Heart right ventricle (tissue), 16 donors: ENCODE data around the gene CDK5RAP3. TPM values are rescaled to one million over a fixed set of nuclear protein-coding genes. Genes with fewer than 3 reads are reported as not detected.

ENCODE experiments used
- ATAC-seq, 8 donors: fragments of 200-7000 bp; cut with Tn5 transposase; one replicate each; pipeline ENCODE4 v1.9.1; 2020; ENCODE audit warnings: mild to moderate bottlenecking in 8 of 8, moderate library complexity in 8 of 8, moderate number of reproducible peaks in 1 of 8
- DNase-seq, 2 donors: peaks; one replicate each; pipeline ENCODE4 v3.0.0-alpha.2; 2020
- H3K27ac ChIP-seq, 10 donors: fragments of 200-600 bp; sonication (generic) in 2 of 10; one replicate each; pipeline versions ENCODE4 v1.5.0 to v1.8.0; 2020 to 2022; ENCODE audit warnings: mild to moderate bottlenecking in 3 of 10
- H3K27me3 ChIP-seq, 7 donors: fragments of 200-600 bp; one replicate each; pipeline ENCODE4 v1.8.0; 2021 to 2022; ENCODE audit warnings: mild to moderate bottlenecking in 2 of 7
- H3K36me3 ChIP-seq, 9 donors: fragments of 200-600 bp; sonication (generic) in 1 of 9; one replicate each; pipeline versions ENCODE4 v1.5.0 to v1.8.0; 2020 to 2022; ENCODE audit warnings: mild to moderate bottlenecking in 2 of 9
- H3K4me1 ChIP-seq, 9 donors: fragments of 200-600 bp; sonication (generic) in 1 of 9; one replicate each; pipeline versions ENCODE4 v1.5.0 to v1.8.0; 2020 to 2022; ENCODE audit warnings: mild to moderate bottlenecking in 4 of 9
- H3K4me3 ChIP-seq, 10 donors: fragments of 200-600 bp; sonication (generic) in 2 of 10; one replicate each; pipeline versions ENCODE4 v1.5.0 to v1.8.0; 2020 to 2022; ENCODE audit warnings: mild to moderate bottlenecking in 7 of 10, moderate library complexity in 2 of 10
- H3K9me3 ChIP-seq, 11 donors: fragments of 200-600 bp in 10 of 11; sonication (generic) in 2 of 11; one replicate each; pipeline versions ENCODE4 v1.5.0 to v1.8.0; 2013 to 2022; ENCODE audit warnings: mild to moderate bottlenecking in 2 of 11, control low read depth in 1 of 11, moderate library complexity in 1 of 11
- CTCF ChIP-seq, 9 donors: fragments of 200-600 bp; sonication (generic) in 2 of 9; IDR thresholded peaks; one replicate each; pipeline versions ENCODE4 v1.5.0 to v1.8.0; 2021 to 2022; ENCODE audit warnings: antibody characterized with exemption in 9 of 9, mild to moderate bottlenecking in 5 of 9, moderate library complexity in 1 of 9
- WGBS, 2 donors: extraction: QIAGEN DNeasy Blood & Tissue Kit; methylation state at CpG; one replicate each; pipeline ENCODE4 v1.1.7; 2013; ENCODE audit warnings: inconsistent platforms in 1 of 2; 5-methylcytosine and 5-hydroxymethylcytosine counted together
- intact Hi-C, 10 donors: fragments of 100-400 bp; cut with DNase I; formaldehyde crosslinking; loops; one replicate each; pipeline versions ENCODE4 v1.11.1 to v1.14.2; 2022
- polyA plus RNA-seq, 2 donors: library from polyadenylated mRNA; stranded (reverse); fragments of 200-250 nt; gene quantifications; one replicate each; pipeline ENCODE4 v1.2.3, GENCODE V29; 2013
- total RNA-seq, 10 donors: library from RNA; stranded (reverse); fragmentation: NEBNext Ultra II Directional in 3 of 10; extraction: Animal tissue kit (Norgen Biotek cat#: 25700) in 3 of 10; gene quantifications; one replicate each; pipeline versions ENCODE4 v1.2.1 to v1.2.4, GENCODE V29; 2021 to 2023
- donor health status: Arrhythmogenic right ventricular cardiomyopathy.
- donor health status: ischemic (EF 13 %, LVEDD 7.1; RV severe dilation, severe dysfunction).
- donor health status: healthy with polysubstance abuse.
- donor health status: DM: no; HTN: yes; CAD: no.
- donor health status: DM: no; HTN: no; CAD: no.
- donor health status: ischemic (EF 25% LVEDD 6.9; RV normal size, moderate dysfunction).
- donor health status: ischemic (EF 25% LVEDD 5.7; RV mildly dilated, moderate dysfunction).
- donor health status: healthy.
- donor health status: DM: yes; HTN: yes; CAD: no.
- donor health status: Ischemic cardiomyopathy.
- donor health status: ischemic (EF 35%, LVEDD 5.7; RV mildly dilated, moderate dysfunction).
- donor health status: nonischemic (EF 11% LVEDD 7.7; RV severe dilation, severe dysfunction).
- donor health status: DM: yes; HTN: yes; CAD: no.
- donor health status: PGD.
- donor health status: ischemic (EF 29% LVEDD 5.4; RV normal size, mild dysfunction).
- donor health status: nonischemic (EF 23%, LVEDD 6.1; RV moderate dilation, normal function).

Gene CDK5RAP3
- total and polyA plus RNA-seq, 12 donors = 44.0 to 143 (median 64.2) TPM

- ATAC-seq (peak; percentile 96 to 99 (median 98)), DNase-seq (peak; percentile 87 to 96)
- peaks cover 0 to 44% (median 30%) of the 10 kb centered on the region in 9 donors for H3K4me1 ChIP-seq
- H3K27me3 ChIP-seq = no peaks in the 10 kb centered on the region
- 1 to 3% methylated on average over 50 of the region's 50 CpGs for WGBS, 2 donors
- intact Hi-C loops = loop anchor here in 9 of 10 donors (2.0 to 10.0 kb wide), 6 partner anchors 34 to 193 kb away; partner anchors contain the start of genes SCRN2 (in 4 of the 9) and SP2 (in 3 of the 9)
- no peaks in the 10 kb centered on the region for H3K9me3 ChIP-seq
- H3K4me3 ChIP-seq = peak within 1 kb of the TSS; percentile 63 to 99 (median 86)
- peak in 2 of 9 donors; percentile 10 to 14 for TF ChIP-seq CTCF (IDR thresholded peaks at IDR 0.05)
- peaks cover 0 to 28% (median 0%) of the 10 kb centered on the region in 9 donors for H3K36me3 ChIP-seq
- peak within 1 kb of the TSS in 9 of 10 donors; percentile 78 to 90 (median 84) for H3K27ac ChIP-seq
Observed at GRCh38 chr17:47941246-47942095, 29.4 kb upstream of the CDK5RAP3 start, which contains the start of gene PNPO. Gene PNPO (plus strand): TSS chr17:47941571. CDS start chr17:47941676, 105 bp downstream.

- intact Hi-C loops = loop anchor here in 9 of 10 donors (5.0 to 10.0 kb wide), 5 partner anchors 35 to 193 kb away; partner anchors contain the start of genes SCRN2 (in 4 of the 9) and SP2 (in 2 of the 9)
- peak overlapping the region; percentile 63 to 99 (median 86) for H3K4me3 ChIP-seq
Observed at GRCh38 chr17:47942096-47942510, 28.8 kb upstream of the CDK5RAP3 start.

GRCh38 chr17:47942568-47942967 lies 28.3 kb upstream of the CDK5RAP3 start:
- no peaks in the 10 kb centered on the region for H3K9me3 ChIP-seq
- DNase-seq = no peak
- intact Hi-C loops = loop anchor here in 9 of 10 donors (5.0 to 10.0 kb wide), 5 partner anchors 35 to 192 kb away; partner anchors contain the start of genes SCRN2 (in 4 of the 9) and SP2 (in 2 of the 9)
- no peak for ATAC-seq
- H3K27ac ChIP-seq = peak overlapping the region in 3 of 10 donors; percentile 84 to 90 (median 84)
- peaks cover 0 to 51% (median 34%) of the 10 kb centered on the region in 9 donors for H3K4me1 ChIP-seq
- H3K27me3 ChIP-seq = no peaks in the 10 kb centered on the region
- H3K4me3 ChIP-seq = peak overlapping the region in 6 of 10 donors; percentile 63 to 95 (median 81)
- WGBS, 2 donors = 78 to 79% methylated on average over 6 of the region's 6 CpGs
- H3K36me3 ChIP-seq = peaks cover 0 to 31% (median 0%) of the 10 kb centered on the region in 9 donors
- no peak for TF ChIP-seq CTCF (IDR thresholded peaks at IDR 0.05)

More at GRCh38 chr17:47942096-47942510, 28.8 kb upstream of the CDK5RAP3 start:
- Histone ChIP-seq H3K36me3 (peaks cover 0 to 31% (median 0%) of the 10 kb centered on the region in 9 donors), H3K27me3 (no peaks in the 10 kb centered on the region), H3K4me1 (peaks cover 0 to 50% (median 34%) of the 10 kb centered on the region in 9 donors), H3K9me3 (no peaks in the 10 kb centered on the region), H3K27ac (peak overlapping the region in 9 of 10 donors; percentile 78 to 90 (median 84))
- TF ChIP-seq CTCF (IDR thresholded peaks at IDR 0.05) = no peak
- DNase-seq (no peak), ATAC-seq (no peak)
- 10 to 16% methylated on average over 5 of the region's 5 CpGs for WGBS, 2 donors

GRCh38 chr17:47945080-47945479 lies 25.8 kb upstream of the CDK5RAP3 start:
- 71 to 72% methylated on average over 8 of the region's 8 CpGs for WGBS, 2 donors
- ATAC-seq (no peak), DNase-seq (no peak)
- no peak for TF ChIP-seq CTCF (IDR thresholded peaks at IDR 0.05)
- intact Hi-C loops = loop anchor here in 9 of 10 donors (5.0 to 10.0 kb wide), 6 partner anchors 48 to 190 kb away; partner anchors contain the start of genes SCRN2 (in 7 of the 9) and SP2 (in 4 of the 9)
- Histone ChIP-seq H3K9me3 (no peaks in the 10 kb centered on the region), H3K4me3 (no peak overlapping the region), H3K27ac (peak overlapping the region in 4 of 10 donors; percentile 7 to 65 (median 23)), H3K4me1 (peaks cover 8 to 67% (median 48%) of the 10 kb centered on the region in 9 donors), H3K27me3 (no peaks in the 10 kb centered on the region), H3K36me3 (peaks cover 0 to 41% (median 0%) of the 10 kb centered on the region in 9 donors)
